T47D (cell line): Measurements from ENCODE around the gene IQSEC1.
A peak's percentile ranks its signal among the peaks of the same experiment; 100 is the strongest.
"Not testable (repeated sequence)": the region's sequence is repeated elsewhere in the genome, so short reads cannot be mapped to it uniquely, and the experiment has no call there.

Experiments
- DNase-seq, 2 experiments: peaks; one replicate each; pipeline versions ENCODE4 v3.0.0 to v3.0.0-alpha.2; 2011 to 2012; ENCODE audit warnings: low read depth in 1 of 2, low spot score in 1 of 2
- JUND ChIP-seq: IDR thresholded peaks from 2 replicates; pipeline ENCODE4 v1.6.1; 2012; ENCODE audit warnings: low read depth
- in situ Hi-C: cut with HindIII; loops from 2 replicates; pipeline ENCODE4 v1.10.0; 2016; ENCODE audit warnings: low sequenced_read_pairs, low pct_unique_long_range_greater_than_20kb

IQSEC1 gene

GRCh38 chr3:12886106-12886679, 187.0 kb downstream of the IQSEC1 start:
- DNase-seq: no peak
- TF ChIP-seq JUND: no peak
- in situ Hi-C loops: no loop called here

- DNase-seq: no peak
- in situ Hi-C loops: no loop called here
- no peak for TF ChIP-seq JUND
Measured at GRCh38 chr3:12885583-12885930, 187.7 kb downstream of the IQSEC1 start.

GRCh38 chr3:12884790-12885582, 188.2 kb downstream of the IQSEC1 start:
- DNase-seq: no peak
- in situ Hi-C loops: no loop called here
- TF ChIP-seq JUND: no peak

- in situ Hi-C loops: no loop called here
- no peak for TF ChIP-seq JUND
- no peak for DNase-seq
Measured at GRCh38 chr3:12884186-12884680, 189.0 kb downstream of the IQSEC1 start.

- in situ Hi-C loops: no loop called here
- TF ChIP-seq JUND: no peak
- DNase-seq: no peak
Measured at GRCh38 chr3:12882336-12883310, 190.6 kb downstream of the IQSEC1 start.

- DNase-seq, in situ Hi-C loops: not testable (repeated sequence)
Measured at GRCh38 chr3:12881858-12882257, 191.4 kb downstream of the IQSEC1 start.

- in situ Hi-C loops: no loop called here
Measured at GRCh38 chr3:12879191-12879815, 193.9 kb downstream of the IQSEC1 start.

GRCh38 chr3:12878758-12879157, 194.5 kb downstream of the IQSEC1 start:
- DNase-seq, in situ Hi-C loops: not testable (repeated sequence)

More at GRCh38 chr3:12879191-12879815, 193.9 kb downstream of the IQSEC1 start:
- DNase-seq: peak in 1 of 2 experiments; percentile 35
- TF ChIP-seq JUND: no peak

GRCh38 chr3:12878141-12878574, 195.1 kb downstream of the IQSEC1 start:
- TF ChIP-seq JUND: no peak
- DNase-seq: no peak
- in situ Hi-C loops: no loop called here

GRCh38 chr3:12877040-12877439, 196.2 kb downstream of the IQSEC1 start:
- in situ Hi-C loops: no loop called here
- DNase-seq: no peak
- TF ChIP-seq JUND: no peak

- in situ Hi-C loops: no loop called here
- DNase-seq: no peak
- no peak for TF ChIP-seq JUND
Measured at GRCh38 chr3:12875857-12876836, 197.1 kb downstream of the IQSEC1 start.
